ENCODE results near the gene CD80.

DNA sequence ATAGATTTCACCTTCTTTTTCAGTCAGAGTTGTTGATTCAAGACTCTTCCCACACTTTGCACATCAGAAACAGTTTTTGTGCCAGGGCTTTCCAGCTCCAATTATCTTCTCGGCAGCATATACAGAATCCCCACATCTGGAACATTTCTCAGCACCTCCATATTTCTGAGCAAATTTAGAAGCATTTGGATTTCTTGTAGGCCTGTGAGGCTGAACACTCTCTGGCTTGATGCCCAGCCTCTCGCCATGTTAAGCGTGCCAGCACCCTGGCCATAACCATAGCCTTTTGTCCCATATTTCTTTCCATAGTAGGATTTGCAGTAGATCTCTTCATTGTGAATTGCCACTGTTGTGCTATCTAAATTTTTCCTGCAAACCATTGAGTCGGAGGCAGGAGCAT is 28.3 kb downstream of the CD80 start:
- TF ChIP-seq, protein P1, sequence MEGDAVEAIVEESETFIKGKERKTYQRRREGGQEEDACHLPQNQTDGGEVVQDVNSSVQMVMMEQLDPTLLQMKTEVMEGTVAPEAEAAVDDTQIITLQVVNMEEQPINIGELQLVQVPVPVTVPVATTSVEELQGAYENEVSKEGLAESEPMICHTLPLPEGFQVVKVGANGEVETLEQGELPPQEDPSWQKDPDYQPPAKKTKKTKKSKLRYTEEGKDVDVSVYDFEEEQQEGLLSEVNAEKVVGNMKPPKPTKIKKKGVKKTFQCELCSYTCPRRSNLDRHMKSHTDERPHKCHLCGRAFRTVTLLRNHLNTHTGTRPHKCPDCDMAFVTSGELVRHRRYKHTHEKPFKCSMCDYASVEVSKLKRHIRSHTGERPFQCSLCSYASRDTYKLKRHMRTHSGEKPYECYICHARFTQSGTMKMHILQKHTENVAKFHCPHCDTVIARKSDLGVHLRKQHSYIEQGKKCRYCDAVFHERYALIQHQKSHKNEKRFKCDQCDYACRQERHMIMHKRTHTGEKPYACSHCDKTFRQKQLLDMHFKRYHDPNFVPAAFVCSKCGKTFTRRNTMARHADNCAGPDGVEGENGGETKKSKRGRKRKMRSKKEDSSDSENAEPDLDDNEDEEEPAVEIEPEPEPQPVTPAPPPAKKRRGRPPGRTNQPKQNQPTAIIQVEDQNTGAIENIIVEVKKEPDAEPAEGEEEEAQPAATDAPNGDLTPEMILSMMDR (IDR thresholded peaks at IDR 0.05; ENCODE audit: low read depth, low read length): no peak
- no peak for TF ChIP-seq POLR2A (IDR thresholded peaks at IDR 0.05; ENCODE audit: extremely low read depth, insufficient read length)
- no peak for TF ChIP-seq MAX (IDR thresholded peaks at IDR 0.05; ENCODE audit: low read depth, low read length)
